Measurements from ENCODE around the gene ATP7B.

DNA sequence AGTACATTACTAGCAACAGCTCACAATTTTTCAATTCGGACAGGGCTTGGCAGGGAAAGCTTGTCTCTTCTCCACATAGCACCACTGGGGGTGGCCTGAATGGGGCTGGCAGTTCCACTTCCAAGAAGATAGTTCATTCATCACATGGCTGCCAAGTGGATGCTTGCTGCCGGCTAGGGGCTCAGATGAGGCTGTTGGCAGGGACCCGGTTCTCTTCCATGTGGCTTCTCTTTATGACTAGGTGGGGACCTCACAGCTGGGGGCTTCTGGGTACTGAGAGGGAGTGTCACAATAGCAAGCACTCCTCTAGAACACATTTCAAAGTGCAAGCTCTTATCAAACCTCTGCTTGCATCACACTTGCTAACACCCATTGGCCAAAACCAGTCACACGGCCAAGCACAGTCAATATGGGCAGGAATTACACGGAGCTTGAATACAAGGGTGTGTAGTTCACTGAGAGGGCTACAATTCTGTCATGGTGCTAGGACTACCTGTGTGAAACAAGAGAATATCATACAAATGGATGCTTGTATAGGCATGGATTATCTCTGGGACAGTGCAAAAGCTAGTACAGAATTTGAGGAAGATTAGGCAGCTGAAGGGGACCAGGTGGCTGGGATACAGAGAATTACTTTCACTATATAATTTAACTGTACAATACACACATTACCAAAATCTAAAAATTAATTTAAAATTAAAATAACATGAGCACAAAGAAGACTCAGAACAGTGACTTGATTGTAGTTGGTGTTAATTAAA lies 32.3 kb downstream of the ATP7B start:
- TF ChIP-seq, protein P1, sequence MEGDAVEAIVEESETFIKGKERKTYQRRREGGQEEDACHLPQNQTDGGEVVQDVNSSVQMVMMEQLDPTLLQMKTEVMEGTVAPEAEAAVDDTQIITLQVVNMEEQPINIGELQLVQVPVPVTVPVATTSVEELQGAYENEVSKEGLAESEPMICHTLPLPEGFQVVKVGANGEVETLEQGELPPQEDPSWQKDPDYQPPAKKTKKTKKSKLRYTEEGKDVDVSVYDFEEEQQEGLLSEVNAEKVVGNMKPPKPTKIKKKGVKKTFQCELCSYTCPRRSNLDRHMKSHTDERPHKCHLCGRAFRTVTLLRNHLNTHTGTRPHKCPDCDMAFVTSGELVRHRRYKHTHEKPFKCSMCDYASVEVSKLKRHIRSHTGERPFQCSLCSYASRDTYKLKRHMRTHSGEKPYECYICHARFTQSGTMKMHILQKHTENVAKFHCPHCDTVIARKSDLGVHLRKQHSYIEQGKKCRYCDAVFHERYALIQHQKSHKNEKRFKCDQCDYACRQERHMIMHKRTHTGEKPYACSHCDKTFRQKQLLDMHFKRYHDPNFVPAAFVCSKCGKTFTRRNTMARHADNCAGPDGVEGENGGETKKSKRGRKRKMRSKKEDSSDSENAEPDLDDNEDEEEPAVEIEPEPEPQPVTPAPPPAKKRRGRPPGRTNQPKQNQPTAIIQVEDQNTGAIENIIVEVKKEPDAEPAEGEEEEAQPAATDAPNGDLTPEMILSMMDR (IDR thresholded peaks at IDR 0.05) = no peak
- TF ChIP-seq POLR2A (IDR thresholded peaks at IDR 0.05) = no peak
- no peak for TF ChIP-seq POLR2AphosphoS5 (IDR thresholded peaks at IDR 0.05)
- TF ChIP-seq EP300 (IDR thresholded peaks at IDR 0.05) = no peak
